Pulmonary artery endothelial cell (primary cell): ENCODE measurements around the gene TBC1D8. TPM values are rescaled to one million over a fixed set of nuclear protein-coding genes. Genes with fewer than 3 reads are reported as not detected.

Source experiments
- DNase-seq: peaks from one replicate; pipeline ENCODE4 v3.0.0-alpha.2; 2011; ENCODE audit warnings: low read depth, low spot score
- total RNA-seq: library from RNA; depleted of rRNA; stranded (reverse); fragments of >200 nt; gene quantifications from 2 replicates; pipeline ENCODE4 v1.2.3, GENCODE V29; 2014

TBC1D8 gene
- total RNA-seq, 1 donor from 2014 or later = 52.5 TPM

- DNase-seq = no peak
These were observed 11.6 kb upstream of the TBC1D8 start for GRCh38 chr2:101162561-101163330.

DNA sequence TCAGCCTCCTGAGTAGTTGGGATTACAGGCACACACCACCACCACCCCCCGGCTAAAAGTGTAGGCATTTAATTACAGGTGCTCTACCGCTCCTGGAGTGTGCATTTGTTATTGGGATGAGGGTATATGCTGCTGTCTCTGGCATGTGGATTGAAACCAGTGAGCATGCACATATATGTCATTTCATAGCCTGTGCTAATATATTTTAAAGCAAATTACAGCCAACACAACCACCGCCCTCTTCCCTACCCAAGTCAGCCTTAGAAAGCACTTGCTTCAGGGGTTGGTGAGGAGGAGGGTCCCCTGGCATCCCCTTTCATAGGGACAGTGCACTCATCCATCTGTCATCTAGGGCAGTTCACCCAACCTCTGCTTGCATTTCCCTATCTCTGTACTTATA is 10.5 kb upstream of the TBC1D8 start:
- no peak for DNase-seq

GRCh38 chr2:101160454-101160853 is 9.3 kb upstream of the TBC1D8 start:
- DNase-seq = no peak

DNA sequence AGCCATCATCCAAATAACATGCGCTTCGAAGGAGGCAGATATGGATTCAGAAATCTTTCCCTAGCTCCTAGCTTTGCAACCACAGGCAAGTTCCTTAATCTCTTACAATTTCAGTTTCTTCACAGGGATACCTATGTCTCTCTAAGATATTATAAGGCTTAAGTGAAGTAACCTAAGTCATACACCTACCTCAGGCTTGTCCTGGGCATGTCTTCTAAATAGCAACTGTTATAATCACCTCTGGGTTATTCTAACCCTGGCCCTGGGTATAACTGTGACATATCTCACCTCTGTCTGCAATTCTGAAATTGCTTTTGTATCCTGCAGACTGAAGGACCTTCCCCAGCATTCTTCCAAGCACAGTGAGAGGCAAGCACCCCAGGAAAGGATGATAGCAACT is 8.3 kb upstream of the TBC1D8 start:
- no peak for DNase-seq

DNA sequence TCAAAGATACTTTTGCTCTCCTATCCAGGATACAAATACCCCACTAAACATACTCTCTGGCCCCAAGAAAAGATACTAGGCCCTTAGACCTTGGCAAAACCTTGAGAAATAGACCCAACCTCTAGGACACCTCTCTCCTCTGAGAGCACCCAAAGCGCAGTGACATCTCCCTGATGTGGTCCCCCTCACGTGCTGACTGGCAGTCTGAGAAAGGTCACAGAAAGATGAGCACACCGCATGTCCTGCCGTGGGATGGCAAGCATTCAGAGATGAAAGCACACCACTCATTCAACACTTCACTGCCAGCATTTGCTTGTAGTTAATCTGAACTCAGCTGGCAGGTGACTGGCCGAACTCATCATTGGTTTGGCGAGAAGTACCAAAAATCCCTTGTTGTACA is 6.1 kb upstream of the TBC1D8 start:
- DNase-seq = no peak

DNA sequence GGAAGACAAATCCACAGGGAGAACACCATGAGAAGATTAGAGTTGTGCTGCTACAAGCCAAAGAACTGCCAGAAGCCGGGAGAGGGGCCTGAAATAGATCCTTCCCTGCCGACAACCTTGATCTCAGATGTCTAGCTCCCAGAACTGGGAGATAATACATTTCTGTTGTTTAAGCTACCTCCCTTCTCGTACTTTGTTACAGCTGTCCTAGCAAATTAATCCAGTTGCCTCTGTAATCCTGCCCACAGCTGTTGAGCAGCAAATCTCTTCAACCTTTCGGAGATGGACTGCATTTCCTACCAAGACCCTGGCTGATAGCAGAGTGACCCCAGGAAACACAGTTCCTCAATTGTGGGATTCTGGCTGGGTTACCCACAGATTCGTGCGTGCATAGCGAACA is 2.6 kb upstream of the TBC1D8 start:
- no peak for DNase-seq

GRCh38 chr2:101153077-101153707 is 2.0 kb upstream of the TBC1D8 start:
- no peak for DNase-seq

DNA sequence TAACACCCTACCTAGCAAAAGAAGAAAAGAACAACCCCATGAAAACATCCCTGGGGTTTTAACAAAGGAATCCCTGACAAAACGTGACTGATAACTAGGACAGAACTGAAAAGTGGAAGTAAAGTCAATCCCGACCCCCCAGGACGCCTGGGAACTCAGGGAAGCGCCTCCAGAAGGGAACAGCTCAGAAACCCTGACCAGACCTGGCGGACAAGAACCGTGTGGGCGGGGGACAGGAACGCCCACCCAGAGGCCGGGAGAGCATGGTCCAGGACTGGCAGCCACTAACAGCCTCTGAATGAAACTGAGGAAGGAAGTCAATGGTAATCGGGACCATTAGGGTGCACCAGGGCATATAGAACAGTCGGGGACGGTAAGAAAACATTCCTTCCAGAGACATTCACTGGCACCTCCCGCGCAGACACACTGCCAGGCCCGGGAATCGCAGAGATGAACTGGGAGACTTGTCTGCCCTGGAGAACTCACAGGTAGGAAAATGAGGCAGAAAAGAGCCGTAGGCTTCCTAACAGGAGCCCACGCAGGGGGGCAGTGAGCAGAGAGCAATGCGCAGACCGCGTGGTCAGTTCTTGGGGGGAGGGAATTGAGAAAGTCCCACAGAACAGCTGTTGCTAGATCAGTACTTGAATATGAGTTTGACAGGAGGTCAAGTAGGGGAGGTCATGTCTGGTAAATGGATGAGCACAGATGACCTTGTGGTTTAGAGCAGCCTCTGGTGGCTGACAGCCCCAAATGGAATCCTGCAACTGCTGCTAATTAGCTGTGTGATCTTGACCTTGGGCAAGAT is 1.3 kb upstream of the TBC1D8 start:
- peak; percentile 50 for DNase-seq

DNA sequence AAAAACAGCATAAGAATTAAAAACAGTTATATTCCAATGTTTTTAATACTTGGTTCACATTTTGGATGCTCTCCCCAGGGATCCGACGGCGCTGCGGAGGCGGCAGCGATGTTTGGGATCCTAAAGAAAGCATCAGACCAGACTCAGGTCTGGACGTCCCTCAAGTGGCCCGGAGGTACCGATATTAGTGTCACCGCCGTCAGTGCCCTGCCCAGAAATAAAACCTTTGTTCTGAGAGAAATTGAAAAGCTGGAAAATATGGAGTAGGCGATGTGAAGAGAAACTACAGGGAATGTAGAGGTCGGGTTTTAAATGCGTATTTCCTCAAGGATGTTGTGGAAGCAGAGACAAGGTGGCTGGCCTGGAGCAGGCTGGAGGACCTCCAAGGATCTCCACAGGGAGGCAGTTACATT is 683 bp upstream of the TBC1D8 start:
- DNase-seq = no peak

DNA sequence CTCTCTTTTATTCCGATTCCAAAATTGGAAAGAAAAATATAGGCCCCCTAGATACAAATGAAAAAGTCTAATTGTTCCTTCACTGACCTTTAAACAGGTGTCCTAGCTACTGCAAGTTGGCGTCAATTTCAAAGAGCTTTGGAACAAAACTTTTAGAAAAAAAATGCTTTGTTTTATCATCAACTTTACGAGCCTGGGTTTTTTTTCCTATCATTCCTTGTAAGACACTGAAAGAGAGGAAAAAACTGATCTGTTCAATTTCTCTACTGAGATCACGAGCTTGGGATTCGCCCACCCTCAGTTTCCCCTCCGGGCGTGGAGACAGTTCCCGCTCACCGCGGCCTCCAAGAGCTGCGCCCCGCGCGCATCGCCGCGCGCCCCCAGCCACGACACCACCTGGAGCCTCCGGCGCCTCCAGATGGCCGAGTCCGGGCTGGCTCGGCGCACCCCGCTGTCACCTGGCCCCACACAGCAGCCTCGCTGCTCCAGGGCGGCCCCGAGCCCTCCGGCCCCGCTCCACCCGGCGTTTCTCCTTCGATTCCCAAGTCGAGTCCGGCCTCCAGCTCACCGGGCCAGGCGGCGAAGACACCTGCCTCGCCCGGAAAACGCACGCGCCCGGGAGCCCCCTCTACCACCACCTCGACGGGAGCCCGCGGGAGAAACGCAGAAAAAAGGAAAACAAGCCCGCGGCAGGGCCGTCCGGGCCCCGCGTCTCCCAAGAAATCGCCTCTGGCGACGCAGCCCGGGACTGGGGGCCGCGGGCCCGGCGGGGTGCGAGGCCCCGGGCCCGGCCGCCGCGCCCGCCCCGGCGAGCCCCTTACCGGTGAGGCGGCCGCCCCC is 656 bp downstream of the TBC1D8 start:
- DNase-seq = no peak

DNA sequence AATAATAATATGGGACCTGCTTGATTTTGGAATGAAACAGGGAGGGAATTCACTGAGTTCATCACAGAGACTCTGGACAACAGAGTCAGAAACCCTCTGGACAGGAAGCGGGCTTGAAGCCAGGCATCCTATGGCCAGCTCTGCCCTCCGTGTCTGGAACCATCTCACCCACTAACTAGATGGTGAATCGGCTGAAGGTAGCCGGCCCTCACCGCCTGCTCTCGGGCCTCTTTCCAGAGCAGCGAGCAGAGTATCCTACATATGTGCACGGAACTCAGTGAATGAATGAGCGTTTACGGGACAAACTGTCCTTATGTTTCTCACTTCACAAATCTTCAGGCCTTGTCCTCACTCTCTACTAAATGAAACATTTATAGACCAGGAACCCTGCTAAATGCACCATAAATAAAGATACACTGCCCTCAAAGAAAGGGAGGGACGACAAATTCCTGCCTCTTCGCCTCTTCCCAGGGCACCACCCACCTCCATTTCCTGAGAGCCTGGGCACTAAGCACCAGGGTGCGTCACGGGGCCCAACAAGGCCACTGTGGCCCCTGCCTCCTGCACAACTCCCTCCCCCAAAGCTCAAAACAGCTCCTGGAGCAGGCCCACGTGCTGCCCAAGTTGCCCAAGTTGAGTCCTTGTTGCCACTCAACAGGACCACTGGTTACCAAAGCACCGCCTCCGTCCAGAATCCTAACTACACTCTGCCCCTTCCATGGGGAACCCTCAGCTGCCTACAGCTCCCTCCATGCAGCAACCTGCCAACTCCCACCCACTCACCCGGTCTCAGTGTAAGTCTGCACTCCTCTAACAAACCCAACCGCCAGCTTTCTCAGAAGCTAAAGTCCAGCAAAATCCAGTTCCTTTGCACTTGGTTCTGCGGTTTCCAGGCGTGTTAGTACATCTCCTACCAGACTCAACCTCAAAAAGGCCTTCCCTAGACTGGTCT is 1.7 kb downstream of the TBC1D8 start:
- no peak for DNase-seq

- no peak for DNase-seq
These were observed 2.4 kb downstream of the TBC1D8 start for GRCh38 chr2:101148777-101149176.

- no peak for DNase-seq
These were observed 3.2 kb downstream of the TBC1D8 start for GRCh38 chr2:101147971-101148370.

DNA sequence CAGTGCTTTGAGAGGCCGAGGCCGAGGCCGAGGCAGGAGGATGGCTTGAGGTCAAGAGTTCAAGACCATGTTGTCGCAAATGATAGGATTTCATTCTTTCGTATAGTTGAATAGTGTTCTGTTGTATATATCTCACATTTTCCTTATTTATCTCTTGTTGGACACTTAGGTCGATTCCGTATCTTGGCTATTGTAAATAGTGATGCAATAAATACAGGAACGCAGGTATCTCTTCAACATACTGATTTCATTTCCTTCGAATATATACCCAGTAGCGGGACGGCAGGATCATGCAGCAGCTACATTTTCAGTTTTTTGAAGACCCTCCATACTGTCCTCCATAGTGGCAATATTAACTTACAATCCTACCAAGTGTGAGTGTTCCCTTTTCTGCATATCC is 4.1 kb downstream of the TBC1D8 start:
- no peak for DNase-seq

DNA sequence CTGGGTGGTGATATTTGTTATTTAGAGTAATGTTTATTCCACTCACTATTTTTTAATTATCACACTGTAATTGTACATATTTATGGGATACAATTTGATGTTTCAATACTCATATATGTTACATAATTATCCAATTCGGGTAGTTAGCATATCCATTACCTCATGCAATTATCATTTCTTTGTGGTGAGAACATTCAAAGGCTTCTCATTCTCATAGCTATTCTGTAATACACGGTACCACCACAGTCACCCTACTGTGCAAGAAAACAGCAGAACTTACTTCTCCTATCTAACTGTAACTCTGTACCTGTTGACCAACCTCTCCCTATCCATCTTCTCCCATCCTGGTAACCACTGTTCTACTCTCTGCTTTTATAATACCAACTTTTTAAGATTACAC is 4.6 kb downstream of the TBC1D8 start:
- DNase-seq = no peak

DNA sequence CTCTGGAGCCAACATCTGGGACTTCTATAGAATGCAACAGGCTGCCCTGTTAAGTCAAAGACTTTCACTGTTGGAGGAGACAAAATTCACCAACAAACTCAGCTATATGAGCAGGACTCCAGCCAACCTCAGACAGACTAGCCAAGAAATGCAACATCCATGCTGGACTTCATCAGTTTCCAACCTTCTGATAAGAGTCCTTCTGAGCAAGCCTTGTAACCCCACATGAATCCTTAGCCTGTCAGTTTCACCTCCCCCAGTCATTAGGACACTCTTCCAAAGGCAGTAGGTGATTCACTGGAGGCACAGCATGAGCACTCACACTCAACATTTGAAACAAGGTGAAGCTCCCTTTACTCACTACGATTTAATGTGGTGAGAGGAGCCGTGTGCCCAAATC is 5.8 kb downstream of the TBC1D8 start:
- DNase-seq = no peak

GRCh38 chr2:101142163-101142562 is 9.0 kb downstream of the TBC1D8 start:
- DNase-seq = no peak

DNA sequence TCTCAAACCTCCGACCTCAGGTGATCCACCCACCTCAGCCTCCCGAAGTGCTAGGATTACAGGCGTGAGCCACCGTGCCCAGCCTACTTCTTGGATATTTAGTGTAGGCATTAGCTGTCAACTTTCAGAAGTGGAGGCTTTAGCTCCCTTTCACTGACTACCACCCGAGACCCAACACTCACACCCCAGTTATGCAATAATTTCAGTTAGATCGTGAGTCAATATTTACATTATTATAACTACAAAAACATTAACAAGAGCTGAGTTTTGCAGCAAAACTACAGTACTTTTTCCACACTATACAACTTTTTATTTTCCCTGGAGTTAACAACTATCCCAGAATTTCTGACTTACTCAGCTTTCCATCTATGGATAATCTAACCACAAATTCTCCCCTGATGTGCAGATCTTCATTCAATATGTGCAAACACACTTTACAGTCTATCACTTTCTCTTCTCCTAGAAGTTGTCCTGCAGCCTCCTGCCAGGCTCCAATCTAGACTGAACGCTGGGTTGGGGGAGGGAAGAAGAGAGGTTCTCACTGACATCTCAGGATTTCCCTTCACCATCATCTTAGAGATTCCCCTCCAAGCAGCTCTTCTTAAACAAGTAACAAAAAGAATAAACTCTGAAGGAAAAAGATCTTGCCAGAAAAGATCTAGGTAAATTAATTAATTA is 10.1 kb downstream of the TBC1D8 start:
- DNase-seq = no peak

DNA sequence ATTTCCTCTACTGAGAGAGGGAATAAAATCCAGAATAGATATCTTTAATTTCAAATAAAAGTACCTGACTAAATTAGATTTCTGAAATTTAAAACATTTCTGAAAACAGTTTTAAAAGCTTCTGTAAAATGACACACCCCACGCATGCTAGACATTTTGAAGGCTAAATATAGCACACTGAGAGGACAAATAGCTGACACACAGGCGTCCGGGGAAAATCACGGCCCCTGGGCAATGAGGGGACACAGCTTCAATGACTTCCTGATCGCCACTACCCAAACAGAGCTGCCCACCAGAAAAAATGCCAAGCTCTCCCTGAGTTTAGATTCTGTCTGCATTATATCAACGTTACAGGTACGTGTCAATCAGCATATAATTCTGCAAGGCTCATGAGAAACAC is 10.9 kb downstream of the TBC1D8 start:
- DNase-seq = no peak

DNA sequence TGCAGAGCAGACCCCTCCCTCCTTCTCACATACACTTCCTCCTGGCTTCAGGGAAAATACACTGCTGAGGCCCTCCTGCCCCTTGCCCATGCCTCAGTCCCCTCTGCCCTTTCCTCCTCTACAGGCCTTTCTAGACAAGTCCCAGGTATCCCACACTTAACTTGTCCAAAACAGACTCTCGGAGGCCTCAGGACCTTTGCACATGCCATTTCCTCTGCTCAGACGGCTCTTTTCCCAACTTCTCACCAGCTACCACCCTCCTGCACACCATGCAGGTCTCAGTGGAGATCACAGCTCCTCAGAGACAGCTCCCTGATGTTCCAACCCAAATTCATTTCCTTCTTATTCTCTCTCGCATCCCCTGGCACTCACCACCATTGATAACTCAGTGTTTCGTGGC is 11.7 kb downstream of the TBC1D8 start:
- DNase-seq = no peak
